GM19455 (cell line): ENCODE results near the gene GJC2.
"Not testable (repeated sequence)": the region's sequence is repeated elsewhere in the genome, so short reads cannot be mapped to it uniquely, and the experiment has no call there.

Experiments used
- ATAC-seq: cut with Tn5 transposase; IDR thresholded peaks from one replicate; pipeline ENCODE4 v1.9.1; 2021; ENCODE audit not compliant: unreplicated experiment

The GJC2 gene

GRCh38 chr1:228170666-228171065 is 20.9 kb downstream of the GJC2 start:
- ATAC-seq = no peak

GRCh38 chr1:228171221-228171891 is 21.6 kb downstream of the GJC2 start:
- no peak for ATAC-seq

GRCh38 chr1:228172591-228173527 is 23.1 kb downstream of the GJC2 start:
- no peak for ATAC-seq

- ATAC-seq = not testable (repeated sequence)
Measured at GRCh38 chr1:228173528-228174481, 24.1 kb downstream of the GJC2 start.

- ATAC-seq = no peak
Measured at GRCh38 chr1:228174482-228175315, 25.0 kb downstream of the GJC2 start.

- ATAC-seq = no peak
Measured at GRCh38 chr1:228175316-228176023, 25.7 kb downstream of the GJC2 start.

- ATAC-seq = no peak
Measured at GRCh38 chr1:228176024-228176395, 26.3 kb downstream of the GJC2 start.

GRCh38 chr1:228176461-228177182 is 26.9 kb downstream of the GJC2 start:
- no peak for ATAC-seq

GRCh38 chr1:228177183-228177475 is 27.4 kb downstream of the GJC2 start:
- ATAC-seq = no peak

- ATAC-seq = no peak
Measured at GRCh38 chr1:228177721-228178710, 28.3 kb downstream of the GJC2 start.

- no peak for ATAC-seq
Measured at GRCh38 chr1:228178737-228179684, 29.3 kb downstream of the GJC2 start.

GRCh38 chr1:228180271-228180958 is 30.7 kb downstream of the GJC2 start:
- ATAC-seq = no peak

GRCh38 chr1:228180959-228181644 is 31.4 kb downstream of the GJC2 start:
- ATAC-seq = no peak

- no peak for ATAC-seq
Measured at GRCh38 chr1:228181645-228182034, 31.9 kb downstream of the GJC2 start.

GRCh38 chr1:228182296-228183030 is 32.7 kb downstream of the GJC2 start:
- ATAC-seq = no peak
